H1 (cell line): ENCODE measurements around the gene ELAPOR1.

Source experiments
- RFX5 ChIP-seq: IDR thresholded peaks from 2 replicates; pipeline ENCODE4 v1.6.1; 2011; ENCODE audit warnings: low read depth, low read length, improper control_type of control experiment, borderline replicate concordance
- SIN3A ChIP-seq, 2 experiments: IDR thresholded peaks in 1 of 2; conservative IDR thresholded peaks in 1 of 2; 2 replicates each; pipeline ENCODE4 v1.6.1; 2011 to 2012; ENCODE audit warnings: low read length in 2 of 2, improper control_type of control experiment in 1 of 2, low read depth in 1 of 2, mild to moderate bottlenecking in 1 of 2
- SUZ12 ChIP-seq: fragments of 200-600 bp; sonication (generic); IDR thresholded peaks from 2 replicates; pipeline ENCODE4 v1.6.1; 2012; ENCODE audit warnings: mild to moderate bottlenecking, inconsistent platforms, low read length, moderate library complexity, mixed read lengths
- TF ChIP-seq, protein P1 (sequence below), 3 experiments: IDR thresholded peaks; 1 replicate in 2 of 3; 2 replicates in 1 of 3; pipeline versions ENCODE4 v1.5.1 to v1.6.1; 2011; ENCODE audit warnings: low read length in 3 of 3, mild to moderate bottlenecking in 3 of 3, inconsistent platforms in 2 of 3, low read depth in 1 of 3, moderate library complexity in 1 of 3; ENCODE audit not compliant: insufficient read depth in 1 of 3; ENCODE audit errors: control extremely low read depth in 1 of 3

DNA sequence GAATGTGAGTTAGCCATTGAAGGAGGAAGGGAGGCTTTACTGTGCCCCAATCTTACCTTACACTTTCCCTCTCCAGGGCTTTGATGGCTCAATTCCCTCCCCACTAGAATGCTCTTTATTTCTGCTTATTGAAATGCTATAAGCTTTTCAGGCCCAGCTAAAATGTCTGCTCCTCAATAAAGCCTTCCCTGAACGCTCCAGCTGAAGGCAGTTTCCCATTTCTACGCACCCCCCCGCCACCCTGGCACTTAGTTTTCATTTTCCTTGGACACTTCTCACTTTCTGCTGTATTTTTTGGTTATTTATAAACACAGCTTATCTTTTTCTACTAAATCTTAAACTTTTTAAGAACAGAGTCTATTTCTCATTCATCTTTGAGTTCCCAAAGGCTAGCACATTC is 30.4 kb upstream of the ELAPOR1 start:
- TF ChIP-seq, protein P1, sequence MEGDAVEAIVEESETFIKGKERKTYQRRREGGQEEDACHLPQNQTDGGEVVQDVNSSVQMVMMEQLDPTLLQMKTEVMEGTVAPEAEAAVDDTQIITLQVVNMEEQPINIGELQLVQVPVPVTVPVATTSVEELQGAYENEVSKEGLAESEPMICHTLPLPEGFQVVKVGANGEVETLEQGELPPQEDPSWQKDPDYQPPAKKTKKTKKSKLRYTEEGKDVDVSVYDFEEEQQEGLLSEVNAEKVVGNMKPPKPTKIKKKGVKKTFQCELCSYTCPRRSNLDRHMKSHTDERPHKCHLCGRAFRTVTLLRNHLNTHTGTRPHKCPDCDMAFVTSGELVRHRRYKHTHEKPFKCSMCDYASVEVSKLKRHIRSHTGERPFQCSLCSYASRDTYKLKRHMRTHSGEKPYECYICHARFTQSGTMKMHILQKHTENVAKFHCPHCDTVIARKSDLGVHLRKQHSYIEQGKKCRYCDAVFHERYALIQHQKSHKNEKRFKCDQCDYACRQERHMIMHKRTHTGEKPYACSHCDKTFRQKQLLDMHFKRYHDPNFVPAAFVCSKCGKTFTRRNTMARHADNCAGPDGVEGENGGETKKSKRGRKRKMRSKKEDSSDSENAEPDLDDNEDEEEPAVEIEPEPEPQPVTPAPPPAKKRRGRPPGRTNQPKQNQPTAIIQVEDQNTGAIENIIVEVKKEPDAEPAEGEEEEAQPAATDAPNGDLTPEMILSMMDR (IDR thresholded peaks at IDR 0.05; ENCODE audit: control extremely low read depth in 1 of 3, insufficient read depth in 1 of 3, low read depth in 1 of 3, low read length in 3 of 3) = no peak
- TF ChIP-seq SIN3A (conservative IDR thresholded peaks at IDR 0.05 in 1 of 2, IDR thresholded peaks at IDR 0.05 in 1 of 2; ENCODE audit: low read depth in 1 of 2, low read length in 2 of 2) = no peak
- TF ChIP-seq SUZ12 = no peak
- TF ChIP-seq RFX5 = no peak
